ENCODE data around the gene PRIMA1.

The PRIMA1 gene

DNA sequence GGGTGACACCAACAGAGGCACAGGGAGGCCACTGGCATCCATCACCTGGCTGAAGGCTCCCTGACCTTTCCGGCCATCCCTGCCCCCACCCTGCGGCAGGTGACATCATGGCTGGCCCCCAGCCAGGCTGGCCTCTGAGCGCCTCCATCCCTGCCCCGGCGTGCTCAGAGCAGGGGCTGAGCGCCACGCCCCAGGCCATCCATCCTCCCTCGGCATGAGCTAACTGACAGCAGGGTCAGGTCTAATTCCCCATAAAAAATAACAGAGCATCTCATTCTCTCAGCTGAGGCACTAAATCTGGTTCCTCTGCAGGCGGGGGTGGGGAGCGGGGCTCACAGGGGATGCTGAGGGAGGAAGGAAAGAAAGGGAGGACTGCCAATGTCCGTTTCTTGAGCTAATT is 50.7 kb downstream of the PRIMA1 start:
- H3K36me3 Mint-ChIP-seq (ENCODE audit: low read depth) = no peaks in the 10 kb centered on the region
- no peak overlapping the region for H3K27ac Mint-ChIP-seq
- H3K27me3 Mint-ChIP-seq (ENCODE audit: low read depth) = no peaks in the 10 kb centered on the region
- H3K4me1 Mint-ChIP-seq (ENCODE audit: low read depth) = no peaks in the 10 kb centered on the region
- H3K4me3 Mint-ChIP-seq = no peak overlapping the region
- no peaks in the 10 kb centered on the region for H3K9me3 Mint-ChIP-seq

DNA sequence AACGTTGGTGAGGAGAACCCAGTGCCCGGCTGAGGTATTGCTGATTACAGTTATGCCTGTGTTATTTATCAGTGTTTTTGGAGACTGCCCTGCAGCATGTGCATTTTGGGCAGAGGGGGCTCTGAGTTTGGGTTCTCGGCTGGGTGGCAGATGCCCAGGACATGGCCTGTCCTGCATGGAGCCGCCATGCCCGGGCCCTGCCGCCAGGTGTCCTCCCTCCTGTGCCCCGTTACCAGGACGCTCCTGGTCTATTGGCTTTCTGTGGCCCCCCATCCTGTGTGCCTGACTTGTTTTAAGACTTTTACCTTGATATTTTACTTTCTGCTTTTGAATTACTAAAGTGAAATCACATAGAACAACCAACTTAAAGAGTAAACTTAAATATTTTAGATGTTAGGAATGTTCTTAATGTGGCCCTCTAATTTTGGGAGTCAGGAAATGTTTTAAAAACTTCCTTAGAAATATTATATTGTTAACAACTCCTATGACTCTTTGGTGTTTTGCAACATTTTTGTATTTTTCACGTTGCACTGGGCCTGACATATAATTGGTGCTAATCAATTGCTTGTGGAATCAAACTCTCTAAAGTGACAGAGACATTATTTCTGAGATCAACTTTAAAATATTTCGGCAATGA is 51.8 kb downstream of the PRIMA1 start:
- H3K9me3 Mint-ChIP-seq = no peaks in the 10 kb centered on the region
- no peaks in the 10 kb centered on the region for H3K36me3 Mint-ChIP-seq (ENCODE audit: low read depth)
- no peak overlapping the region for H3K27ac Mint-ChIP-seq
- H3K27me3 Mint-ChIP-seq (ENCODE audit: low read depth) = no peaks in the 10 kb centered on the region
- no peaks in the 10 kb centered on the region for H3K4me1 Mint-ChIP-seq (ENCODE audit: low read depth)
- H3K4me3 Mint-ChIP-seq = no peak overlapping the region

DNA sequence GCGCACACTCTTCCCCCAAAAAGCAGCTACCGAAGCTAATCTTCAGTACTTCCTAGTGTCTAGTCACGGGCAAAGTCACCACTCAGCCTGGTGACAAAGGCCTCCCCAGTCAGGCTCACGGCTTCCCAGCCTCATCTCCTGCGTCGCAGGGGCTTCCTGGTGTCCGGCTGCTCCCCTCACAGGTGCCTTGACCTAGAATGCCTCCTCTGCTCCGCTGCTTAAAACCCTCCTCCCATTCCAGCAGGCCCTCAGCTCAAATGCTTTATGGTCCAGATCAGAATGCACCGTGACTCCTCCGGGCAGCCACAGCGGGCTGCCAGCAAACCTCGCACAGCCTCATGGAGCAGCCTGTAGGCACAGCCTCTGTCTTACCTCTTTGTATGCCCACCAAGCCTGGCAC is 53.1 kb downstream of the PRIMA1 start:
- H3K27ac Mint-ChIP-seq = no peak overlapping the region
- H3K27me3 Mint-ChIP-seq (ENCODE audit: low read depth) = no peaks in the 10 kb centered on the region
- no peak overlapping the region for H3K4me3 Mint-ChIP-seq
- no peaks in the 10 kb centered on the region for H3K4me1 Mint-ChIP-seq (ENCODE audit: low read depth)
- H3K36me3 Mint-ChIP-seq (ENCODE audit: low read depth) = no peaks in the 10 kb centered on the region
- no peaks in the 10 kb centered on the region for H3K9me3 Mint-ChIP-seq

DNA sequence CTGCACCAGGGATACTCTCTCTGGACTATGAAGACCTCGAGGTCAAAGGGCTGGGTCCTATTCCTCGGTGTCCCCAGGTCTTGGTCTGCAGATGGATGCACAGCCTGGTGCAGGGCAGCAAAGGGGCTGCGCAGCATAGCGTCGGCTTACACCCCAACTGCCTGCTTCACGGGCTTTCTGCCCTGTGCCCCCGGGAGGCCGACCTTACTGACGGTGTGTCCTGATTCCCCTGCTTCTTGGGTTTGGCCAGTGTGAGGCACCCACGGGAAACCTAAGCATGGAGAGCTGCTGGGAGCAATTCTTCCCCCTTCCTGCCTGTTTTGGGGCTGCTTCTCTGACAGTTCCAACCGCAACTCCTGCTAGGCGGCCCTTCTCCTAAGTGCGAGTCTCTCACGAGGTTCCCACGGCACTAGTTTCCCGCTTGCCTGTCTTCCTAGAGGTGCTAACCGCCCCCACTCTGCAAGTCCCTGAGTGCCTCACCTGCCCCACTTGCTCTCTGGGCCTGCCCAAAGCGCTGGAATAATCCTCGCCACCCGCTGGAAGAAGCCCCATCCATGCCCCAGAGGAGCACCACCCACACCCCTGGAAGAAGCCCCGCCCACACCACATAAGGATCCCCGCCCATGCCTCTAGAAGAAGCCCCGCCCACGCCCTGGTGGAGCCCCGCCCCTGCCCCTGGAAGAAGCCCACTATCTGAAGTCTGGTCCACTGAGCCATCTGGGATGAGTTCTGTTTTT is 54.0 kb downstream of the PRIMA1 start:
- H3K4me1 Mint-ChIP-seq (ENCODE audit: low read depth) = no peaks in the 10 kb centered on the region
- no peaks in the 10 kb centered on the region for H3K9me3 Mint-ChIP-seq
- H3K27me3 Mint-ChIP-seq (ENCODE audit: low read depth) = no peaks in the 10 kb centered on the region
- no peak overlapping the region for H3K4me3 Mint-ChIP-seq
- no peak overlapping the region for H3K27ac Mint-ChIP-seq
- no peaks in the 10 kb centered on the region for H3K36me3 Mint-ChIP-seq (ENCODE audit: low read depth)

DNA sequence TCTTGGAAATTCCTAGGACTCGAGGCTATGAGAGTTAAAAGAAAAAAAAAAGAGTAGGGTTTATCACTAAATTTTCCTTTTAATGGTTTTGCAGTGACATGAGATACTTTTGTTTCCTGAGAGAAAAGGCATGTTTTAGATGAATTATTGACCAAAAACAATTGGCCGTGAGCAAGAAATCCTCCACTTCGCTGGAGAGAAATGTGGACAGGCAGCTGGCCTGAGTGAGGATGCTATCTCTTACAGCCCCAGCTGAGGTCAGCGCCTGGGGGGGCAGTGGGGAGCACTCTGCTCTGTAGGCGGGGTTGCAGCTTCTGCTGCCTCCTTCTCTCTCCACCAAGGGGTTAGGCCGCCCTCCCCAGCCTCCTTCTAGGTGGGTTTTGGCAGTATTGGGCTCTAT is 54.7 kb downstream of the PRIMA1 start:
- H3K36me3 Mint-ChIP-seq (ENCODE audit: low read depth) = no peaks in the 10 kb centered on the region
- no peaks in the 10 kb centered on the region for H3K9me3 Mint-ChIP-seq
- no peaks in the 10 kb centered on the region for H3K4me1 Mint-ChIP-seq (ENCODE audit: low read depth)
- H3K27me3 Mint-ChIP-seq (ENCODE audit: low read depth) = no peaks in the 10 kb centered on the region
- no peak overlapping the region for H3K4me3 Mint-ChIP-seq
- no peak overlapping the region for H3K27ac Mint-ChIP-seq

DNA sequence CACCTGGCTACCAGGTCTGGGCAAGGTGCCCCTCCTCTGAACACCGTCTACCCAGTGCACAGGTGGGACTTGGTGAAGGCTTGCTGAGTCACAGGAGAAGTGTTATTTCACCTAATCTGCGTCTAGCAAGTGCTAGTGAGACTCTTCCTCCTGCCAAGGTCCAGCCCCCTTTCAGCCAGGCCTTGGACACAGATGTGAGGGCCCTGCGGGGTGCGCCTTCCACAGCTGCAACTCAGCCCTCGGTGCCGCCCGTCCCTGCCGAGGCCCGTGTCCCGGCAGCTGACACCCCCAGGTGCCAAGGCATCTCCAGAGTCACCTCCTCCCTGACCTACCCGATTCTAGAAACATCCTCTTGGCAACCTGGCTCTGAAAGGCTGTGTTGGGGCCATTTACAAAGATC is 55.1 kb downstream of the PRIMA1 start:
- Mint-ChIP-seq H3K9me3 (no peaks in the 10 kb centered on the region), H3K36me3 (ENCODE audit: low read depth) (no peaks in the 10 kb centered on the region)

DNA sequence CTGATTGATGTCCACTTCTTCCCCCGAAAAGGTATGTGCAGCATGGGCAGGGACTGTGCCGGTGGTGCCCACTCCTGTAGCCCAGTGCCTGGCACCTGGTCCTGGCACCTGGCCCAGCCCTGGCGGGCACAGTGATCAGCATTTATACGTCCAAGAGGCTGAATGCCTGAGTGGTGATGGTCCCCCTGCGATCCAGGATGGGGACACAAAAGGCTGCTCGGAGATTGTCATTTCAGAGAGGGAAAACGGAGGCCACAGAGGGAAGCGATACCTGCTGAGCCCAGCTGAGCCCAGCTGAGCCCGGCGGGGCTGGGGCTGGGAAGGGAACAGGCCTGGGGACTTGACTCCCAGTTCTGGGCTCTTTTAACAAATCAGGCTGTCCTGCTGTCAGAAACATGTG is 55.8 kb downstream of the PRIMA1 start:
- Mint-ChIP-seq H3K36me3 (ENCODE audit: low read depth) (no peaks in the 10 kb centered on the region), H3K27me3 (ENCODE audit: low read depth) (no peaks in the 10 kb centered on the region), H3K27ac (no peak overlapping the region), H3K4me1 (ENCODE audit: low read depth) (no peaks in the 10 kb centered on the region), H3K4me3 (no peak overlapping the region), H3K9me3 (no peaks in the 10 kb centered on the region)

More for the DNA sequence above, 55.1 kb downstream of the PRIMA1 start:
- Mint-ChIP-seq H3K4me1 (ENCODE audit: low read depth) (no peaks in the 10 kb centered on the region), H3K4me3 (no peak overlapping the region), H3K27ac (no peak overlapping the region), H3K27me3 (ENCODE audit: low read depth) (no peaks in the 10 kb centered on the region)

DNA sequence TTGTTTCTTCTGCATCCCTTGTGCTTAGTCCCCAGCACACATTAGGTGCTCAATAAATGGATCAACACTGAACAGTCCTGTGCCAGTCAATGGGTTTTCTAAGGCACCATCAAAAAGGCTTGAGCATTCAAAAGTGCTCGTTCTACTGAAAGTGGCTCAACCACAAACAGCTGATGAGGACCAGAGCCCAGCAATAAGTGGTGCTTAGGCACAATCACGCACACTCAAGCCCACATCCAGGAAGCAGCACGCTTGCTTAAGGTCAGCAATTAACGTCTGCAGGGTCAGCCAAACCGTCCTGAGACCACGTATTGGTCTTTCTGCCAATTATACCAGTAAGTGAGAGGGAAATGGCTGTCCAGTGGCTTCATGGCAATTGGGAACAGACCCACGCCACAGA is 56.5 kb downstream of the PRIMA1 start:
- Mint-ChIP-seq H3K4me3 (no peak overlapping the region), H3K4me1 (ENCODE audit: low read depth) (no peaks in the 10 kb centered on the region), H3K27ac (no peak overlapping the region), H3K27me3 (ENCODE audit: low read depth) (no peaks in the 10 kb centered on the region), H3K36me3 (ENCODE audit: low read depth) (no peaks in the 10 kb centered on the region), H3K9me3 (no peaks in the 10 kb centered on the region)

DNA sequence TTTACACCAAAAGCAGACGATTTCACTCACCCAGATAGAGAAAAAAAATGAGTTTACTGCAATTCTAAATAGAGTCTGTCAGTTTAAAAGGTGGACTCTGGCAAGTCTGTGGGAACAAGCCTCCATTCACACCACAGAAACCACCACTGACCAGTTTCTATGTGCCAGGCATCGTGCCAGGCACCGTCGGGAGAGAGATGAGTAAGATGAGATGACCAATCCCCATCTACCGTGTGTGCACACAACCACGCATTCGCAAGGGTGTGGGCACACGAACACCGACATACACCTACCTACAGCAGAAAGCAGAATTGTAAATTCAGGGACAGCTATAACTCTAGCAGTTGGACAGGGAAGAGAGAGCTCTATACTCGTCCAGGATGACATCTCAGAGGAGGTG is 58.3 kb downstream of the PRIMA1 start:
- Mint-ChIP-seq H3K27ac (no peak overlapping the region), H3K36me3 (ENCODE audit: low read depth) (no peaks in the 10 kb centered on the region), H3K27me3 (ENCODE audit: low read depth) (no peaks in the 10 kb centered on the region), H3K9me3 (no peaks in the 10 kb centered on the region), H3K4me3 (no peak overlapping the region), H3K4me1 (ENCODE audit: low read depth) (no peaks in the 10 kb centered on the region)

DNA sequence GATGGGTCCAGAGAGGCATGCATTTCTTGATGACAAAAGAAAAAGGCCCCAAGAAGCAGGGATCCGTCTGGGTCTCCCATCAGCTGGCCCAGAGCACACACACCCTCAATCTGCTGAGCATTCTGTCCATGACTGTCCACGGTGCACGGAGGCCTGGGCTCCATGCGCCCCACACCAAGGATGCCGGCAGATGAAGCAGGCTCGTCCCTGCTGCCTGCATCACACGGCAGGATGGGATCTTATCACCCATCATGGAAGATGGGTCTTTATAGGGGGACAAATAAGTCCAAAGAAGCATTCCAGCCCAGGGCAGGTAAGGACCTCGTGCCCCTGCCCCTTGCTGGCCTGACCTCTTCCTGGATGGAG is 59.7 kb downstream of the PRIMA1 start:
- Mint-ChIP-seq H3K36me3 (ENCODE audit: low read depth) (no peaks in the 10 kb centered on the region), H3K4me3 (no peak overlapping the region)

DNA sequence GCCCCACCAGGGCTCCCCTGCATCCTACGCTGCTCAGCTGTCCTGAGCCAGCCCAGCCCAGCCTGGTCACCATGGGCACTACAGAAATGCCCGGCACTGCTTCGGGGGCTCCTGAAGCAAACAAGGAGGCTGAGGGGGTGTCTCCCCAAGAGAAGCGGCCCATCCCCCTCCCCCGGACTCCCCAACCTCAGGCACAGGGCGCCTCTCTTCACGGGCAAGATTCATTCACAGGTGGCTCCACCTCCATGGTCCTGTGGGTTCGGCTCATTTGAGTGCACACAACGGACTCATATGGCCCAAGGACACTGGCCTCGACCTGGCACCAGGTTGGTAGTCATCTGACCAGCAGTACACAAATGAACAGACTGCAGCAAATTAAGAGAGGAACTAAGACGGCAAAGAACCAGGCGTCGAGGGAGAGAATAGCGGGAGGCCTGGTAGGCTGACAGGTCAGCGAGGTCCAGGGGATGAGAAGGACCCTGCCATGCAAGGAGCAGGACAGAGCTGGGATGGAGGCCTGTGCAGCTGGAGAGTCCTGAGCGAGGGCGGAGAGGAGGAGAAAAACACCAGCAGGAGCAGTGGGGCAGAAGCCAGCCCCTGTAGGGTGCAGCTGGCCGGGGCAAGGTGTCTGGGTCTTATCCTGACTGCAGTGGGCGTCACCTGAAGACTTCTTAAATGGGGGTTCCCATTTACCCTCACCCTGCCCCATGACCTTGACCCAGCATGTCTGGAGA is 60.2 kb downstream of the PRIMA1 start:
- Mint-ChIP-seq H3K4me3 (no peak overlapping the region), H3K4me1 (ENCODE audit: low read depth) (no peaks in the 10 kb centered on the region), H3K9me3 (no peaks in the 10 kb centered on the region), H3K27ac (no peak overlapping the region), H3K27me3 (ENCODE audit: low read depth) (no peaks in the 10 kb centered on the region), H3K36me3 (ENCODE audit: low read depth) (no peaks in the 10 kb centered on the region)

More for the DNA sequence above, 59.7 kb downstream of the PRIMA1 start:
- no peaks in the 10 kb centered on the region for H3K9me3 Mint-ChIP-seq
- H3K27ac Mint-ChIP-seq = no peak overlapping the region
- no peaks in the 10 kb centered on the region for H3K27me3 Mint-ChIP-seq (ENCODE audit: low read depth)
- no peaks in the 10 kb centered on the region for H3K4me1 Mint-ChIP-seq (ENCODE audit: low read depth)

DNA sequence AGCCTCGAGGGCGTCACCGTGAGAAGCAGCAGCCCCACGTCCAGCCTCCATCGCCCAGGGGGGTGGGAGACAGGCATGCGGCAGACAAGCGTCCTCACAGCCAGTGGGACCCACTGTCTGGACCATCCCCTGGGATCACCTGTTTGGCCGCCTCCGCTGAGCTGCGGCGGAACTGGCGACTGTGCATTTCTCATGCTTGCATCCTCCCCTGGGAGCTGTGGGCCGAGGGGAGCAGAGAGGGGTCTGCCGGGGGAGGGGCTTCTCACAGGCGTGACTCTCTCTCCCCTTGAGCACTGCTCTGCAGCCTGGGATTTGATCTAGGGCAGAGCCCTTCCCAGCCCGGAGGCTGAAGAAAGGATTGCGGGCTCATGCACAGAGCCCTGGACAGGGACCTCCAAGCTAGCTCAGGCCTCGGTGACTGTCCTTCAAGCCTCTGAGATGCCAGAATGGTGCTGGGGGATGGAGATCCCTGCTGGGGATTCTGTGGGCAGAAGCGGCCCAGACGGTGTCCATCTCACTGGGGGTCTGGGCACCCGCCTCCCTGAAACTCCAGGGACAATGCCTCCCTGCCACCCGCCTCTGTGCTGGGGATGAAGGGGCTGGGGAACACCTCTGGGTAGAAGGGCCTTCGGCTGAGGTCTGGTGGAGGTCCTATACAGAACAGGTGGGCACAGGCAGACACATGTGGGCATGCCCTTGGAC is 61.1 kb downstream of the PRIMA1 start:
- H3K4me1 Mint-ChIP-seq (ENCODE audit: low read depth) = no peaks in the 10 kb centered on the region
- no peak overlapping the region for H3K27ac Mint-ChIP-seq
- no peaks in the 10 kb centered on the region for H3K36me3 Mint-ChIP-seq (ENCODE audit: low read depth)
- no peaks in the 10 kb centered on the region for H3K9me3 Mint-ChIP-seq
- no peaks in the 10 kb centered on the region for H3K27me3 Mint-ChIP-seq (ENCODE audit: low read depth)
- no peak overlapping the region for H3K4me3 Mint-ChIP-seq

DNA sequence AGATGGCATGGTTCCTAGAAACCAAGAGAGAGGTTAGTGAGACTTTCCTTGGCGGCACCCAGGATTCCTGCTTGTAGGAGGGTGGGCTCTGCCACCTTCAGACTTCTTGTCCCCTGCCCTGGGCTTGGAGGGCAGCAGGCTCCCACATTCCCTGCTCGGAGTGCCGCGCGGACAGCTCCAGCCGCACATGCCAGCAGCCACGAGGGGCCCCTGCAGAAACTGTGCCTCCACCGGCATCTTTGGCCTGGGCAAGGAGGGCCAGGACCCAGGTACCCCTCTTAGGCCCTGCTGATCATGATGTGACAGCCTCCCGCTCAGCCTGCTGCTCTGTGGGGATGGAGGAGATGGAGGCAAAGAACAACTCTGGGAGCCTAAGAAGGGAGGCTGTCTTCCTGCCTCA is 62.3 kb downstream of the PRIMA1 start:
- no peaks in the 10 kb centered on the region for H3K4me1 Mint-ChIP-seq (ENCODE audit: low read depth)
- no peaks in the 10 kb centered on the region for H3K36me3 Mint-ChIP-seq (ENCODE audit: low read depth)
- no peaks in the 10 kb centered on the region for H3K27me3 Mint-ChIP-seq (ENCODE audit: low read depth)
- H3K9me3 Mint-ChIP-seq = no peaks in the 10 kb centered on the region
- H3K4me3 Mint-ChIP-seq = no peak overlapping the region
- H3K27ac Mint-ChIP-seq = no peak overlapping the region

DNA sequence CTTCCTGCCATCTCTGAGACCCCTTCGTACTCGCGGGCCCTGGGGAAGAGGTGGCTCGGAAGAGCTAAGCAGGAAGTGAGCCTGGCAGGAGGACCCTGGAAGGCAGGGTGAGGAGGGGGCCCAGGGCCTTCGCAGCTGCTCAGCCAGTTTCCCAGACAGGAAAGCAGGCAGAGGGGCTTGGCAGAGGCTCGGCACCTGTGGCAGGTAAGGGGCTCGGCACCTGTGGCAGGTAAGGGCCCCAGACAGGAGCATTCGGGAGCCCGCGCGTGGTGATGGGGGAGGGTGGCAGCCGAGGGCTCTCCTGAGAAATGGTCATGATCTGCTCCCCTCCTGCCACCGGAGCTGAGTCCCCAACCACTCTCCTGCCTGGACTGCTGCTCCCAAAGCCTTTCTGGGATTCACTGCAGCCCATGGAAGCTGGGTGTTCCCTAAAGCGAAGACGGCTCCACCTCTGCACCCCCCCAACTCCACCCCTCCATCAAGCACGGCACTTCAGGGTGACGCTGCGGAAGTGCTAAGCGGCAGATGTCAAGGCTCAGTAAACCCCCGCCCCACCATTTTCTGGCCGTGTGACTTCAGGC is 63.2 kb downstream of the PRIMA1 start:
- Mint-ChIP-seq H3K27ac (no peak overlapping the region), H3K27me3 (ENCODE audit: low read depth) (no peaks in the 10 kb centered on the region), H3K9me3 (no peaks in the 10 kb centered on the region), H3K36me3 (ENCODE audit: low read depth) (no peaks in the 10 kb centered on the region), H3K4me3 (no peak overlapping the region), H3K4me1 (ENCODE audit: low read depth) (no peaks in the 10 kb centered on the region)

Measured in T-helper 1 cell treated with Interleukin-12 subunit alpha and Interleukin-12 subunit beta and Interleukin-4 antibody, amounts not matched to agents 30 μg/mL and 1 μg/mL, for 36 hours (primary cell).